Astrocyte of the spinal cord (primary cell): ENCODE results near the gene XPOT.

ENCODE experiments used
- DNase-seq: peaks from one replicate; pipeline ENCODE4 v3.0.0; 2011; ENCODE audit warnings: low read depth, low spot score
- H3K4me3 ChIP-seq: 2 replicates; pipeline ENCODE4 v1.5.1; 2011; ENCODE audit warnings: low read depth, mild to moderate bottlenecking, low read length, moderate library complexity
- in situ Hi-C: cut with HindIII; loops from 2 replicates; pipeline ENCODE4 v1.10.0; 2017; ENCODE audit warnings: low sequenced_read_pairs
- TF ChIP-seq, protein P1 (sequence below): IDR thresholded peaks from 2 replicates; pipeline ENCODE4 v1.5.1; 2012; ENCODE audit warnings: low read depth, mild to moderate bottlenecking, low read length, inconsistent platforms

The XPOT gene

DNA sequence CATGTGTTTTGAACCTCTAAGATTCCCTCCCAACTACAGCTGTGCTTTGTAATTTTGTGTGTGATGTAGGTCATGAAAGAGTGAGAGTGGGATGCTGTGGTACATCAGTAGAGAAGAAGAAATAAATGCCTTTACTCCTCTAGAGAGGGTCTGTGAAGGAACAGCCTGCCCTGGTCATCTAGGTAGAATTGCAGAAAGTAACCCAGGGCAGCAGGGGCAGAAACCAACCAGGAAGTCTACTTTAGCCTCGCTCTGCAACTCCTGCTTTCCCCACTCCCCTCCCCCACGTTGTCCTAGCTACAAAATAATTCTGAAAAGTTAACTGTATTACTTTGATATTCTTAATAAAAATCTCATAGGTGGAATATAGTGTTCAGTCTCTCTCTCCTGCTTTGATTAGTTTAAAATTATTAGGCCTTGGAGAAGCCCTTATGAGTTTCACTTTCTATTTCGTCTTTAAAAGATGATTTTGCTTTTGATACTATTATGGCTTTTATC, 55.3 kb downstream of the XPOT start:
- in situ Hi-C loops, result no loop called here
- TF ChIP-seq, protein P1, sequence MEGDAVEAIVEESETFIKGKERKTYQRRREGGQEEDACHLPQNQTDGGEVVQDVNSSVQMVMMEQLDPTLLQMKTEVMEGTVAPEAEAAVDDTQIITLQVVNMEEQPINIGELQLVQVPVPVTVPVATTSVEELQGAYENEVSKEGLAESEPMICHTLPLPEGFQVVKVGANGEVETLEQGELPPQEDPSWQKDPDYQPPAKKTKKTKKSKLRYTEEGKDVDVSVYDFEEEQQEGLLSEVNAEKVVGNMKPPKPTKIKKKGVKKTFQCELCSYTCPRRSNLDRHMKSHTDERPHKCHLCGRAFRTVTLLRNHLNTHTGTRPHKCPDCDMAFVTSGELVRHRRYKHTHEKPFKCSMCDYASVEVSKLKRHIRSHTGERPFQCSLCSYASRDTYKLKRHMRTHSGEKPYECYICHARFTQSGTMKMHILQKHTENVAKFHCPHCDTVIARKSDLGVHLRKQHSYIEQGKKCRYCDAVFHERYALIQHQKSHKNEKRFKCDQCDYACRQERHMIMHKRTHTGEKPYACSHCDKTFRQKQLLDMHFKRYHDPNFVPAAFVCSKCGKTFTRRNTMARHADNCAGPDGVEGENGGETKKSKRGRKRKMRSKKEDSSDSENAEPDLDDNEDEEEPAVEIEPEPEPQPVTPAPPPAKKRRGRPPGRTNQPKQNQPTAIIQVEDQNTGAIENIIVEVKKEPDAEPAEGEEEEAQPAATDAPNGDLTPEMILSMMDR, result no peak
- DNase-seq, result no peak
- H3K4me3 ChIP-seq, result no peak overlapping the region

- TF ChIP-seq, protein P1, result no peak
- in situ Hi-C loops, result no loop called here
- peak; percentile 65 for DNase-seq
- no peak overlapping the region for H3K4me3 ChIP-seq
These were observed 57.6 kb downstream of the XPOT start for GRCh38 chr12:64461634-64462414.

- in situ Hi-C loops, result no loop called here
- DNase-seq, result no peak
- TF ChIP-seq, protein P1, result no peak
- no peak overlapping the region for H3K4me3 ChIP-seq
These were observed 62.0 kb downstream of the XPOT start for GRCh38 chr12:64466178-64466577.

- TF ChIP-seq, protein P1, result no peak
- in situ Hi-C loops, result no loop called here
- DNase-seq, result no peak
These were observed 64.8 kb downstream of the XPOT start for GRCh38 chr12:64468966-64469365.

GRCh38 chr12:64469455-64470142, 65.4 kb downstream of the XPOT start:
- no peak for DNase-seq
- no peak overlapping the region for H3K4me3 ChIP-seq
- in situ Hi-C loops, result no loop called here
- TF ChIP-seq, protein P1, result no peak

More at GRCh38 chr12:64468966-64469365, 64.8 kb downstream of the XPOT start:
- no peak overlapping the region for H3K4me3 ChIP-seq

- no peak overlapping the region for H3K4me3 ChIP-seq
- TF ChIP-seq, protein P1, result no peak
- in situ Hi-C loops, result no loop called here
- DNase-seq, result no peak
These were observed 66.3 kb downstream of the XPOT start for GRCh38 chr12:64470495-64470894.
